GM19397 (cell line): ENCODE measurements around the gene FRMD8.

Experiments used
- ATAC-seq: cut with Tn5 transposase; IDR thresholded peaks from one replicate; pipeline ENCODE4 v1.9.1; 2021; ENCODE audit warnings: mild to moderate bottlenecking, moderate library complexity; ENCODE audit not compliant: unreplicated experiment

The FRMD8 gene

DNA sequence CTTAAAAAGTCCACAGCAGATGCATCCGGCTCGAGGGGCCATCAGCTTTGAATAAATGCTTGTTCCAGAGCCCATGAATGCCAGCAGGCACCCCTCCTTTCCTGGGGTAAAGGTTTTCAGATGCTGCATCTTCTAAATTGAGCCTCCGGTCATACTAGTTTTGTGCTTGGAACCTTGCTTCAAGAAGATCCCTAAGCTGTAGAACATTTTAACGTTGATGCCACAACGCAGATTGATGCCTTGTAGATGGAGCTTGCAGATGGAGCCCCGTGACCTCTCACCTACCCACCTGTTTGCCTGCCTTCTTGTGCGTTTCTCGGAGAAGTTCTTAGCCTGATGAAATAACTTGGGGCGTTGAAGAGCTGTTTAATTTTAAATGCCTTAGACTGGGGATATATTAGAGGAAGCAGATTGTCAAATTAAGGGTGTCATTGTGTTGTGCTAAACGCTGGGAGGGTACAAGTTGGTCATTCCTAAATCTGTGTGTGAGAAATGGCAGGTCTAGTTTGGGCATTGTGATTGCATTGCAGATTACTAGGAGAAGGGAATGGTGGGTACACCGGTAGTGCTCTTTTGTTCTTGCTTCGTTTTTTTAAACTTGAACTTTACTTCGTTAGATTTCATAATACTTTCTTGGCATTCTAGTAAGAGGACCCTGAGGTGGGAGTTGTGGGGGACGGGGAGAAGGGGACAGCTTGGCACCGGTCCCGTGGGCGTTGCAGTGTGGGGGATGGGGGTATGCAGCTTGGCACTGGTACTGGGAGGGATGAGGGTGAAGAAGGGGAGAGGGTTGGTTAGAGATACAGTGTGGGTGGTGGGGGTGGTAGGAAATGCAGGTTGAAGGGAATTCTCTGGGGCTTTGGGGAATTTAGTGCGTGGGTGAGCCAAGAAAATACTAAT lies 38.0 kb downstream of the FRMD8 start:
- ATAC-seq, result no peak

DNA sequence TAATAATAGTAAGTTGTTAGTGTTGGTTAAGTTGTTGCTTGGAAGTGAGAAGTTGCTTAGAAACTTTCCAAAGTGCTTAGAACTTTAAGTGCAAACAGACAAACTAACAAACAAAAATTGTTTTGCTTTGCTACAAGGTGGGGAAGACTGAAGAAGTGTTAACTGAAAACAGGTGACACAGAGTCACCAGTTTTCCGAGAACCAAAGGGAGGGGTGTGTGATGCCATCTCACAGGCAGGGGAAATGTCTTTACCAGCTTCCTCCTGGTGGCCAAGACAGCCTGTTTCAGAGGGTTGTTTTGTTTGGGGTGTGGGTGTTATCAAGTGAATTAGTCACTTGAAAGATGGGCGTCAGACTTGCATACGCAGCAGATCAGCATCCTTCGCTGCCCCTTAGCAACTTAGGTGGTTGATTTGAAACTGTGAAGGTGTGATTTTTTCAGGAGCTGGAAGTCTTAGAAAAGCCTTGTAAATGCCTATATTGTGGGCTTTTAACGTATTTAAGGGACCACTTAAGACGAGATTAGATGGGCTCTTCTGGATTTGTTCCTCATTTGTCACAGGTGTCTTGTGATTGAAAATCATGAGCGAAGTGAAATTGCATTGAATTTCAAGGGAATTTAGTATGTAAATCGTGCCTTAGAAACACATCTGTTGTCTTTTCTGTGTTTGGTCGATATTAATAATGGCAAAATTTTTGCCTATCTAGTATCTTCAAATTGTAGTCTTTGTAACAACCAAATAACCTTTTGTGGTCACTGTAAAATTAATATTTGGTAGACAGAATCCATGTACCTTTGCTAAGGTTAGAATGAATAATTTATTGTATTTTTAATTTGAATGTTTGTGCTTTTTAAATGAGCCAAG lies 38.9 kb downstream of the FRMD8 start:
- ATAC-seq, result no peak

DNA sequence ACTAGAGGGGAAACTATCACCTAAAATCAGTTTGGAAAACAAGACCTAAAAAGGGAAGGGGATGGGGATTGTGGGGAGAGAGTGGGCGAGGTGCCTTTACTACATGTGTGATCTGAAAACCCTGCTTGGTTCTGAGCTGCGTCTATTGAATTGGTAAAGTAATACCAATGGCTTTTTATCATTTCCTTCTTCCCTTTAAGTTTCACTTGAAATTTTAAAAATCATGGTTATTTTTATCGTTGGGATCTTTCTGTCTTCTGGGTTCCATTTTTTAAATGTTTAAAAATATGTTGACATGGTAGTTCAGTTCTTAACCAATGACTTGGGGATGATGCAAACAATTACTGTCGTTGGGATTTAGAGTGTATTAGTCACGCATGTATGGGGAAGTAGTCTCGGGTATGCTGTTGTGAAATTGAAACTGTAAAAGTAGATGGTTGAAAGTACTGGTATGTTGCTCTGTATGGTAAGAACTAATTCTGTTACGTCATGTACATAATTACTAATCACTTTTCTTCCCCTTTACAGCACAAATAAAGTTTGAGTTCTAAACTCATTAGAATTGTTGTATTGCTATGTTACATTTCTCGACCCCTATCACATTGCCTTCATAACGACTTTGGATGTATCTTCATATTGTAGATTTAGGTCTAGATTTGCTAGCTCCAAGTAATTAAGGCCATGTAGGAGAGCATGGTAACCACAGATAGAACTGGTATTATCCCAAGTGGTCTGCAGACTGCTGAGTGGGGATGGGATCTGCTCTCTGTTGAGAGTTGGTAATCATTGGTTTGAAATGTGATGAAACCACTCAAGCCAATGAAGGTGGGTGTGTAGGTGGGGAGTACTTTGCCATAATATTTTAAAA lies 39.8 kb downstream of the FRMD8 start:
- ATAC-seq, result no peak

DNA sequence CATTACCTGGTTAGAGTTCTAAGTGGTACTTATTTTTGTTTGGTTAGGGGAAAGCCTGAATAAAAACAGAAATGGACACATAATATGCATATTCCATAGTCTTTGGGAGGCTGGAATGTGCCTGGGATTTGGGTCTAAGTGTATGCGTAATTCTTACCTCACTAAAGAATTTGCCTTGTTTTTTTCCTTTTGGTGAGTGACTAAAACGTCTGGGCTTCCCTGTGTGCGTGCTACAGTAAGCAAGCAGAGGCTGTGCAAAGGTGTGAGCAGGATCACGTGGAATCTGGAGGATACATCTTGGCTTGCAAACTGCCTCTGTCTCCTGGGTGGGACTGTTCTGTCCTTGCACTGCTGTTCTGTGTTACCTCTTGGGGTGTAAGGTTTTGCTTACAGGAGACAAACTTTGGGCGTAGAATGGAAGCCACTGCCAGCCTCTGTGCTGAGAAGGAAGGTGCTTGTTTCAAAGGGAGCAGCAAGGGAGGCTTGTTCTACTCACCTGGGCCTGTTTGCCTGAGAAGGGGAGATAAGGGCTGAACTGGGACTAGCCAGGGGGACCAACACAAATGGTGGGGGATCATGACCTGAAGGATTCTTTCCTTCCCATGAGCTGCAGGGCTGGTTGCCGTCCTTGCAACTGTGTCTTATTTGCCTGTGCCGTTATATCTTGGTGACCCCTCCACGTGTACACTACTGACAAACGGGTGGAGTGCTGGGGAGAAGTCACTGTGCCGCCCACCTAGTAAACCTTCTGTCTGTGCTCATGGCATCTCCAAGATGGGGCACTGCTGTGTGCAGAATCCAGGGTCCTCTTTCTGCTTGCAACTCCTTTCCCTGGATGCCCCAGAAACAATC lies 40.6 kb downstream of the FRMD8 start:
- ATAC-seq, result no peak

DNA sequence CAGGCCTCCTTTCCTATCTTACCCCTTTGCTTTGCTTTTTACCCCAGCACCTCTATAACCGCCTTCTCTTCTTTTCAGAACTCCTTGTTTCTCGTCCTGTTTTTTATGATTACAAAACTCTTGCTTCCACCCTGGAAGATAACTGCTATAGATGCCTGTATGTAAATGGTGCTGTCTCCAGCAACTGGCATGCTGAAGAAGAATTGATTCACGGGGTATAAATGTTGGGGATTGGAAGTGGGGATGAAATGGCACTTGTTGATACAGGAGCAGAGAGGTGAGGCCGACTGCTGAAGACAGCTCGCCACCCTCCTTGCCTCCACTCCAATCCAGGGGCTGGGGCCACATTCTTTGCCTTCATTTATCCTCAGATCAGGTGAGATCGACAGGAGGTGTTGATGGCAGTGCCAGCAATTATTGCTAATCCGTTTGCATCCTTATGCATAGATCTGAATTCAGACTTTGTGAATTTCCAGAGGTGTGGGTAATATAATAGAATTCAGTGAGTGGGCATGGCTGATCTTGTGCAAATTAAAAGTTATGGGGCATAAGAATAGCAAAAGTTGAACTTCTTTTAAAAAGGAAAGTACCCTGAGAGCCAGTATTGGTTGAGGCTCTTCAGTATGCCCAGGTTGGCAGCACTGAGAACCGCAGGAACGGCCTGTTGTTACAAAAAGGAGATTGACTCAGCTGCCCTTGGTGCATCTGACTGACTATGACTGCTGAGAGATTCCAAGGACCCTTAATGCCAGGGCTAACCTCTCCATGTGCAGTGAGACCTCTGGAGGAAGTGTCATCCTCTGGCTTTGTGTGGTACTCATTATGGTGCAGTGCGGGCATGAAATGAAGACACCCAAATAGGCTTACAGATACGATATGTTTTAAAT lies 41.5 kb downstream of the FRMD8 start:
- no peak for ATAC-seq

DNA sequence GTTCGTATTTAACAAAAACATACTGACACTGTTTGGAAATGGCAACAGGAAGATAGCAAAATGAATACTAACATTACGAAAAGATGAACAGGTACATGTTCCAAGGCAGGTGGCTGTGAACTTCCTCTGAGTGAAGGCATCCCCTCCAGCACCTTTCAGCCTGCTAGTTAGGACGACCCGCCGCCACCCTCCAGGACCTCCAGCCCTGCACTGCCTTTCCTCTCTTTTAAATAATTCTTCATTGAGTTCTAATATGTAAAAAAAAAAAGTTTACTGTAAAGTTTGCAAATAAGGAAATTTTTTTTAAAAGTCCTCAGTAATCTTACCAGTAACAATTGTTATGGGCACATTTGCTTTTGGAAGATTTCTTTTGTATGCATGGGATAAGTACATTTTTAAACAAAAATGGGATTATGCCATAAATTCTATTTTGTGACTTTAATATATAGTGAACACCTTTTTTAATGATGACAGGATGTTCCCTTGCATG lies 42.2 kb downstream of the FRMD8 start:
- ATAC-seq, result no peak

DNA sequence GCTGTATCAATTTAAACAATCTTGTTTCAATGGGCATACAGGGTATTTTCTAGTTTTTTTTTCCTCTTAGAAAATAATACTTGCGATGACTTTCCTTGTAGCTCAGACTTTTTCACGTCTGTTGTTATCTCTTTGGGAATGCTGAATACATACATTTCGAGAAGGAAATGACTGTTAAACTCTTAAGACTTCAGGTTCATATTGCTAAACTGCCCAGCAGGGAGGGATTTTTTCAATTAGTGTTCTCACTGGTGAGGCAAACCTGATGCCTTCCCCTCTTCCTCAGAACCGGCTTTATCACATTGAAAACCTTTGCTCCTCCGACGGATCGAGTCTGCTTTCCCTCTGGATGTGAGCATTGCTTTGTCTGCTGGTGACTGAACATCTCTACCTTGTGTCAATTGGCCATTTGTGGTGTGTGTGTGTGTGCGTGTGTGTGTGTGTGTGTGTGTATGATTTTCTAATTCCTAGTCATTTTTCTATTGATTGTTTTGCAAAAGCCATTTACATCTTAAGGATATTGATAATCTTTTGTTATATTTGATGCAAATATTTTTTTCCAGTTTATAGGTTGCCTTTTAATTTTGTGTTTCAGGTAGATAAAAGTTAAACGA lies 42.7 kb downstream of the FRMD8 start:
- no peak for ATAC-seq

DNA sequence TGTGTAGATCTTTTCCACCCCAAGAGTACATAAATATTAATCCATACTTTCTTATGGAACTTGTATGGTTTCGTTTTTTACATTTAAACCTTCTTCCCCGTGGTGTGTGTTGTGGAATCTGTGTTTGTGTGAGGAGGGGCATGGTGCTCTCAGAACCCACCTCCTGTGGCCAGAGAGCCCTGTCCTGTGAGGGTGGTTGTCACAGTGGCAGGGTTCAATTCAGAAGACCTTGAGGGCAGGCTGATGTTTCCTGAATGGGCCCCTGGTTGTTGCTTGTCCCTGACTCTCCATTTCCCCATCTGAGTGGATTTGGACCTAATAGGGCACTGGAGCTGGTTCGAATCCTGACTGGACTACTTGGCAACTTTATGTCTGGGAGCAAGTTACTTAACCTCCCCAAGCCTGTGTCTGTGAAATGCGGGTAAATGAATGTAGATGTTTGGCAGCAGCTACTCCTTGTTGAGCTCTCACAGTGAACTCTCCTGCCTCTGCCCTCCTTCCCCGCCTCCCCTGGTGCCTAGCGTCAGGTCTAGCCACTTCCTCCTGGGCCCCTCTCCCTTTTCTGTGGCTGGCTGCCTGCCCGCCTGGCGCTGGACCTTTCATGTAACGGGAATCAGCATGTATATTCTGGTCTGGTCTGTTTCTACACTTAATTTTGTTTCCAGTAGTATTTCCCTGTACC lies 43.4 kb downstream of the FRMD8 start:
- ATAC-seq, result no peak

DNA sequence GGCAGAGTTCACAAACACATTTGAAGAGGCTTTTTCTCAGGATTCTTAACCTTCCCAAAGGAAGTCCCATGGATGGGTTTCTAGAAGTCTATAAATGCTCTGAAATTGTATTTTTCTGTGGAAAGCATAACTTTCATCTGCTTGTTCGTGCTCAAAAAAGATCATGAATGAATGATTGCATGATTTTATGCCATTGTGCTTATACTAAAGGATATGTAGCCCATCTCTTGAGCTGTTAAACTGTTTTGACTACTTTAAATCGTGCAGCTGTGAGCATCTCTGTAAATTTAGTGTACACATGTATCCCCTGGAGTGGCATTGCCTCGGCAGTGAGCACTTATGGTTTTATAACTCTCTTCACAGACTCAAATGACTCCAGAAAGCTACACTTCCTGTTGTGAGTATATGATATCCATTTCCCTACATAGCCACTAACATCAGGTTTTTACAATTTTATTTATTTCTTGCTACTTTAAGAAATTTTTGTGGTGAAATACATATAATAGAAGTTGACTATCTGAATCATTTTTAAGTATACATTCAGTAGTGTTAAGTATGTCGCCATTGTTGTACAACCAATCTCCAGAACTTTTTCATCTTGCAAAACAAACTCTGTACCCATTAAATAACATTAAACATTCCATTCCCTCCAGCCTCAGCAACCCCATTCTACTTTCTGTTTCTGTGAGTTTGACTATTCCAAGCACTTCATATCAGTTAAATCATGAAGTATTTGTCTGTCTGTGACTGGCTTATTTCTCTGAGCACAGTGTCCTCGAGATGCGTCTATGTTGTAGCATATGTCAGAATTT lies 44.2 kb downstream of the FRMD8 start:
- no peak for ATAC-seq

DNA sequence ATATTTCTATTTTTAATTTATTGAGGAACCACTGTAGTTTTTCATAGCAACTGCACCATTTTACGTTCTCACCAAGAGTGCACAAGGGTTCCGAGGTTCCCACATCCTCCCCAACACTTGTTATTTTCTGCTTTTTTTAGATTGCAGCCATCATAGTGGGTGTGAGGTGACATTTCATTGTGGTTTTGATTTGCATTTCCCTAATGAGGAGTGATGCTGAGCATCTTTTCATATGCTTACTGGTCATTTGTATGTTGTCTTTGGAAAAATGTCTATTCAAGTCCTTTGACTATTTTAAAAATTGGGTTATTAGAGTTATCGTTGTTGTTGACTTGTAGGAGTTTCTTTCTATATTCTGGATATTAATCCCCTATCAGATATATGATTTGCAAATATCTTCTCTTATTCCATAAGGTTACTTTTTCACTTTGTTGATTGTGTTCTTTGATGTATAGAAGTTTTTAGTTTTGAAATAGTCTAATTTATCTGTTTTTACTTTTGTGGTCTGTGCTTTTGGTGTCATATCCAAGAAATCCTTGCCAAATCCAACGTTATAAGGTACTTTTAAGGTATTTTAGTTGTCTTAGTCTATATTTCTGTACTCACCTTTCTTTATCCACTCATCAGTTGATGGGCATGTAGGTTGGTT lies 45.1 kb downstream of the FRMD8 start:
- no peak for ATAC-seq

DNA sequence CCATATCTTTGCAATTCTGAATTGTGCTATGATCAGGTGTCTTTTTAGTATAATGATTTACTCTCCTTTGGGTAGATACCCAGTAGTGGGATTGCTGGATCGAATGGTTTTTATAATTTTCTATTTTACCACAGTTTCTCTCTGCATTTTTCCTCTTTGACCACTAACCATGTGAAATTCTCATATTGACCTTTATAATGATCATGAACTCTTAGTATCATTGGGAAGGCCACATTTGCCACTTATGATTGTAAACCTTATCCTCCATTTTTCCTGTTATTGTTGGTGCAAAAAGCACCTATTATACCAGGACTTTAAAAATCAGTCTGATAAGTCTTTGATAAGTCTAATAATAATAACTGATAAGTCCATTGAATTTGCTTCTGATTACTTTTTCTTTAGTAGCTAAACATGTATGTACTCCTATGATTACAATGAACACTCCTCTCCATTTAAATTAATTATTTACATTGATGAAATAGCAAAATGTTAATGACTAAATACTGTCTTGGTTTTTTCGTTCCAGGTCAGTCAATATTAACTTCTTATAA lies 45.7 kb downstream of the FRMD8 start:
- no peak for ATAC-seq

DNA sequence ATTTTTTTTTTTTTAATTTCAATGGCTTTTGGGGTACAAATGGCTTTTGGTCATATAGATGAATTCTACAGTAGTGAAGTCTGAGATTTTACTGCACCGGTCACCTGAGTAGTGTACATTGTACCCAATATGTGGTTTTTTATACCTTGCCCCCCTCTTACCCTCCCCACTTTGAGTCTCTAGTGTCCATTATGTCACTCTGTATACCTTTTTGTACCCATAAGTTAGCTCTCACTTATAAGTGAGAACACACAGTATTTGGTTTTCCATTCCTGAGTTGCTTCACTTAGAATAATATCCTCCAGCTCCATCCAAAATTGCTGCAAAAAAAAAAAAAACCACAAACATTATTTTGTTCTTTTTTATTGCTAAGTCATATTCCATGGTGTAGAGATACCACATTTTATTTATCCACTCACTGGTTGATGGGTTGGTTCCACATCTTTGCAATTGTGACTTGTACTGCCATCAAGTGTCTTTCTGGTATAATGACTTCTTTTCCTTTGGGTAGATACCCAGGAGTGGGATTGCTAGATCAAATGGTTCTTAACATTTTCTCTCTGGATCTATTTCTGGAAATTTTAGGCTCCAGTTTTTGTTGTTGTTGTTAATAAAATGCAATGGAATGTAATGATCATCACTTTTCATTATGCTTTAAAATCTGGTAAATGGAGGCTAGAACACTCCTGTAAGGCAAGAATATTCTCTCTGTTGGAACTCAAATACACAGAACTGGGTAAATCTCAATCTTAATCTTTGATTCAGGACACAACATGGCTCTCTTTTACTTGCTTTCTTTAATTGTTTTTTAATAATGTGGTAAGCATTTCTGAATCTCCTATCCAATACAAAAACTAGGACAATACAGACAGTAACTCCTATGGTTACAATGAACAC lies 46.5 kb downstream of the FRMD8 start:
- no peak for ATAC-seq

DNA sequence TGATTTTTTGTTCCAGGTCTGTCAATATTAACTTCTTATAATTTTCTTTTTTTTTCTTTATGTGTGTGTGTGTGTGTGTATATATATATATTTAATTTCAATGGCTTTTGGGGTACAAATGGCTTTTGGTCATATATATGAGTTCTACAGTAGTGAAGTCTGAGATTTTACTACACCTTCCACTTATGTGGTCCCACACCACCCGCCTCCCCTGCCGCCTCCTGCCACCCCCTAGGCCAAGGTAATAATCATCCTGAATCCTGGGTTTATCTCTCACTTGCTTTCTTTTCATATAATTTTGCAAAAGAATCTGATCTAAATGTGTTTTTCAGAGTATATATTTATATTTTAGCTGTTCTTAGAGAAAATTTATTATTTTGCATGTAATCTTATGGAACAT lies 47.2 kb downstream of the FRMD8 start:
- ATAC-seq, result no peak

DNA sequence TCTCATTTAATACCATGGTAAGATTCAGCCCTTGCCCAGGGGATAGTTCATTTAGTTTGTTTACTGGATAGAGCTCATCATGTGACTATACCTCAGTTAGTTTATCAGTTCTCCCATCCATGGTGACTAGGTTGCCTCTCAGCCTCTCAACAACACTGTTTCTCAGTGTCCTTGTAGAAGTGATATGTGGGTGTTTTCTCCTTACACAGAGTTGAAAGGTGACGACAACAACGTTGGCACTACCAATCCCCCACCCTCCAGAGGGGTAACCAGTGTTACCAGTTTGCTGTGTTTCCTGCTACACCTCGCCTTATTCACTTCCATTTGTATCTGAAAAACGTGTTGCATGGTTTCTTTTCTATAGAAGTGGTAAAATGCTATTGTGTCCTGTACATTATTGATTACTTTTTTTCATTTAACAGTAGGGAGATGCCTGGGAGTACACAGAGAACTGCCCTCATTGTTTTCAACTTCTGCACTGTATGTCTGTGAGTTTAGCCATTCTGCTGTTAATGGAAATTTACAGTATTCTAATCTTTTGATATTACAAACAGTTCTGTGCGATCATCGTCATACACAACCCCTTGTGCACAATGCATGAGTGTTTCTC lies 47.7 kb downstream of the FRMD8 start:
- ATAC-seq, result no peak
